Left ventricle myocardium inferior (tissue), 1 donor: ENCODE measurements around the gene NANOS2. TPM values are rescaled to one million over a fixed set of nuclear protein-coding genes. Genes with fewer than 3 reads are reported as not detected.

Experiments
- DNase-seq: peaks from one replicate; pipeline ENCODE4 v3.0.0-alpha.2; 2020
- H3K27ac ChIP-seq: fragments of 200-600 bp; replicated peaks from 2 replicates; pipeline ENCODE4 v1.8.0; 2021
- H3K27me3 ChIP-seq: fragments of 200-600 bp; 2 replicates; pipeline ENCODE4 v1.8.0; 2021; ENCODE audit warnings: low read depth
- H3K36me3 ChIP-seq: fragments of 200-600 bp; 2 replicates; pipeline ENCODE4 v1.8.0; 2021
- H3K4me1 ChIP-seq: fragments of 200-600 bp; 2 replicates; pipeline ENCODE4 v1.8.0; 2021
- H3K4me3 ChIP-seq: fragments of 200-600 bp; 2 replicates; pipeline ENCODE4 v1.8.0; 2021; ENCODE audit warnings: mild to moderate bottlenecking, moderate library complexity
- H3K9me3 ChIP-seq: fragments of 200-600 bp; replicated peaks from 2 replicates; pipeline ENCODE4 v1.8.0; 2021
- intact Hi-C: fragments of 100-400 bp; cut with micrococcal nuclease; formaldehyde crosslinking; loops from one replicate; pipeline ENCODE4 v1.11.0; 2022
- total RNA-seq: library from RNA; stranded (reverse); fragmentation: NEBNext Ultra II Directional; extraction: Animal tissue kit (Norgen Biotek cat#: 25700); gene quantifications from one replicate; pipeline ENCODE4 v1.2.1, GENCODE V29; 2021
- TF ChIP-seq, protein P1 (sequence below): fragments of 200-600 bp; IDR thresholded peaks from 2 replicates; pipeline ENCODE4 v1.8.0; 2021; ENCODE audit warnings: antibody characterized with exemption, mild to moderate bottlenecking, borderline replicate concordance
- donor health status: DM: no; HTN: yes; CAD: no; lungs with severe emphysema.

Gene NANOS2
- total RNA-seq, 1 donor from 2014 or later, result not detected

DNA sequence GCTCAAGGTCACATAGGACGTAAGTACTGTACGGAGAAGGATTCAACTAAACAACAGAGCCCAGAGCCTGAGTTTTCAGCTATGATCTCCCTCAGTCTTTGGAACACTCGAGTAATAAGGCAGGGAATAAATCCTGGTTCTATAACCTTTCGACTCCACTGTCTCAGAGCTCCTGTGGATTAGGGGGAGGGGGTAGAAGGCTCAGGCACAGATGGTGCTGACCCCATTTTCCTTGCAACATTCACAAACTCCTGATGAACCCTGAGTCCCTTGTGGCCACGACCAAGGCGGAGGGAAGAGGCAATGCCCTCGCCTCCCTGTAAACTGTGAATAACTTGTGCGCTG, 37.7 kb upstream of the NANOS2 start:
- Histone ChIP-seq H3K36me3 (no peaks in the 10 kb centered on the region), H3K4me1 (peaks cover 43% of the 10 kb centered on the region), H3K27me3 (peaks cover 65% of the 10 kb centered on the region), H3K9me3 (no peaks in the 10 kb centered on the region), H3K4me3 (no peak overlapping the region), H3K27ac (no peak overlapping the region)
- TF ChIP-seq, protein P1, sequence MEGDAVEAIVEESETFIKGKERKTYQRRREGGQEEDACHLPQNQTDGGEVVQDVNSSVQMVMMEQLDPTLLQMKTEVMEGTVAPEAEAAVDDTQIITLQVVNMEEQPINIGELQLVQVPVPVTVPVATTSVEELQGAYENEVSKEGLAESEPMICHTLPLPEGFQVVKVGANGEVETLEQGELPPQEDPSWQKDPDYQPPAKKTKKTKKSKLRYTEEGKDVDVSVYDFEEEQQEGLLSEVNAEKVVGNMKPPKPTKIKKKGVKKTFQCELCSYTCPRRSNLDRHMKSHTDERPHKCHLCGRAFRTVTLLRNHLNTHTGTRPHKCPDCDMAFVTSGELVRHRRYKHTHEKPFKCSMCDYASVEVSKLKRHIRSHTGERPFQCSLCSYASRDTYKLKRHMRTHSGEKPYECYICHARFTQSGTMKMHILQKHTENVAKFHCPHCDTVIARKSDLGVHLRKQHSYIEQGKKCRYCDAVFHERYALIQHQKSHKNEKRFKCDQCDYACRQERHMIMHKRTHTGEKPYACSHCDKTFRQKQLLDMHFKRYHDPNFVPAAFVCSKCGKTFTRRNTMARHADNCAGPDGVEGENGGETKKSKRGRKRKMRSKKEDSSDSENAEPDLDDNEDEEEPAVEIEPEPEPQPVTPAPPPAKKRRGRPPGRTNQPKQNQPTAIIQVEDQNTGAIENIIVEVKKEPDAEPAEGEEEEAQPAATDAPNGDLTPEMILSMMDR, result no peak
- DNase-seq, result no peak
- intact Hi-C loops, result no loop called here

DNA sequence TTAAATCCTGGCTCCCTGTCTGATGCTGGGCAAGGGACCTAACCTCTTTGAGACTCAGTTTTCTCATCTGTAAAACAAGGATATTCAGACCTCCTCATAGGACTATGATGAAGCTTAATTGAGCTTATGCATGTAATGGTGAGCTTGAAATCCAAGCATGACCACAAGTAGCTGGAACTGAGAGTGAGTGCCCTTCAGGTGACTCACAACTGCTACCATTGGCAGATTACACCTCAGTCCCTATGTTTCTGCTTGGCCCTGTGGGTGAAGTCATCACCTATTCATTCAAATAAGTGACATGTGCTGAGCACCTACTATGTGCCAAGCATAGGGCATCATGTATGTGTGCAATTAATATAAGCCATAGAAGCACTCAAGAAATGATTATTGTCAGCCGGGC, 33.3 kb upstream of the NANOS2 start:
- intact Hi-C loops, result no loop called here

GRCh38 chr19:45940515-45940805, 25.9 kb upstream of the NANOS2 start:
- peak overlapping the region; percentile 41 for H3K4me3 ChIP-seq
- H3K9me3 ChIP-seq, result no peaks in the 10 kb centered on the region
- intact Hi-C loops, result no loop called here
- H3K27ac ChIP-seq, result no peak overlapping the region
- H3K36me3 ChIP-seq, result peaks cover 8% of the 10 kb centered on the region
- peaks cover 77% of the 10 kb centered on the region for H3K27me3 ChIP-seq
- no peaks in the 10 kb centered on the region for H3K4me1 ChIP-seq
- TF ChIP-seq, protein P1, result no peak
- DNase-seq, result no peak

More for the DNA sequence above, 33.3 kb upstream of the NANOS2 start:
- TF ChIP-seq, protein P1, result no peak
- peaks cover 42% of the 10 kb centered on the region for H3K27me3 ChIP-seq
- no peak overlapping the region for H3K4me3 ChIP-seq
- H3K36me3 ChIP-seq, result no peaks in the 10 kb centered on the region
- no peaks in the 10 kb centered on the region for H3K9me3 ChIP-seq
- peaks cover 4% of the 10 kb centered on the region for H3K4me1 ChIP-seq
- no peak overlapping the region for H3K27ac ChIP-seq
- DNase-seq, result no peak

GRCh38 chr19:45939792-45940514, 25.4 kb upstream of the NANOS2 start:
- no peak for DNase-seq
- TF ChIP-seq, protein P1, result no peak
- Histone ChIP-seq H3K27me3 (peaks cover 81% of the 10 kb centered on the region), H3K36me3 (peaks cover 8% of the 10 kb centered on the region), H3K27ac (no peak overlapping the region), H3K9me3 (no peaks in the 10 kb centered on the region), H3K4me1 (no peaks in the 10 kb centered on the region), H3K4me3 (peak overlapping the region; percentile 41)
- intact Hi-C loops, result no loop called here

DNA sequence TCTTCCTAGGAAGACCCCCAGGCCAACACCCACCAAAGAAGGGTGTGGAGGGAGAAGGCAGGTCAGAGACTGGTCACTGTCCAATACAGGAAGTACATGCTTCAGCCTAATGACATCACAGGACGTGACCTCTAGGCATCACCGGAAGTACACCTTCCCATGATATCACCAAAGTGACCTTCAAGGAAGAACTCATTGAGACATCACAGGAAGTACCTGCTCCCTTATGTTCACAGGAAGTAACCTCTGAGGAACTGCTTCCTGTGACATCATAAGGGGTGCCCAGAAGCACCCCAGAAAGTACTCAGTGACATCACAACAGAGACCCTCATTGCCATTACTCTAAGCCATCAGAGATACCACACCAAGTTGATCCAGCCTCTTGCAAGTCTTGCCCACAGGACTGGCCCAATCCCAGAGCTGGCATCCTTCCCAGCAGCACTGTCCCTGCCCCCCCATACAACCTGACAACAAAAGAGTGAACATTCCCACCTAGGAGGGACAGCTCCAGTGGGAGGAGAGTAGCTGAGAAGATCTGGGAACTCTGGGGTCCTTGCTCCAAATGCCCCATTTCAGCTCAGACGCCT, 24.2 kb upstream of the NANOS2 start:
- no peaks in the 10 kb centered on the region for H3K4me1 ChIP-seq
- DNase-seq, result no peak
- H3K9me3 ChIP-seq, result no peaks in the 10 kb centered on the region
- H3K4me3 ChIP-seq, result no peak overlapping the region
- peaks cover 8% of the 10 kb centered on the region for H3K36me3 ChIP-seq
- no peak overlapping the region for H3K27ac ChIP-seq
- H3K27me3 ChIP-seq, result peaks cover 81% of the 10 kb centered on the region
- TF ChIP-seq, protein P1, result no peak
- intact Hi-C loops, result no loop called here
